Thyroid gland (tissue), 4 donors: ENCODE measurements around the gene MS4A6E. TPM values are rescaled to one million over a fixed set of nuclear protein-coding genes. Genes with fewer than 3 reads are reported as not detected.
"Not testable (repeated sequence)": the region's sequence is repeated elsewhere in the genome, so short reads cannot be mapped to it uniquely, and the experiment has no call there.

ENCODE experiments used
- DNase-seq, 2 donors: peaks; one replicate each; pipeline ENCODE4 v3.0.0-alpha.2; 2019
- H3K27ac ChIP-seq, 3 donors: fragments of 200-600 bp; sonication (generic); 1 replicate in 2 of 3; 2 replicates in 1 of 3; pipeline ENCODE4 v1.5.1; 2016 to 2019; ENCODE audit warnings: mild to moderate bottlenecking in 1 of 3, moderate library complexity in 1 of 3
- H3K27me3 ChIP-seq: fragments of 200-600 bp; sonication (generic); one replicate; pipeline ENCODE4 v1.5.1; 2019
- H3K36me3 ChIP-seq, 2 donors: fragments of 200-600 bp; sonication (generic); one replicate each; pipeline ENCODE4 v1.5.1; 2016 to 2019
- H3K4me1 ChIP-seq, 2 donors: fragments of 200-600 bp; sonication (generic); one replicate each; pipeline ENCODE4 v1.5.1; 2017 to 2019
- H3K4me3 ChIP-seq, 3 donors: fragments of 200-600 bp; sonication (generic); replicated peaks in 1 of 3; 1 replicate in 2 of 3; 2 replicates in 1 of 3; pipeline ENCODE4 v1.5.1; 2016; ENCODE audit warnings: mild to moderate bottlenecking in 1 of 3
- H3K9me3 ChIP-seq: fragments of 200-600 bp; sonication (generic); one replicate; pipeline ENCODE4 v1.5.1; 2017
- POLR2A ChIP-seq, 2 donors: fragments of 450-650 bp; IDR thresholded peaks; one replicate each; pipeline ENCODE4 v1.6.1; 2017; ENCODE audit warnings: antibody characterized with exemption in 2 of 2, mild to moderate bottlenecking in 2 of 2, moderate library complexity in 1 of 2
- WGBS, 2 donors: methylation state at CpG; one replicate each; pipeline ENCODE4 v1.1.5; 2017; 5-methylcytosine and 5-hydroxymethylcytosine counted together
- intact Hi-C: fragments of 100-400 bp; cut with DNase I; formaldehyde crosslinking; loops from one replicate; pipeline ENCODE4 v1.15.1; 2023
- total RNA-seq, 4 donors: library from RNA; depleted of rRNA; stranded (reverse); fragments of >200 nt; gene quantifications; one replicate each; pipeline ENCODE4 v1.2.3, GENCODE V29; 2016
- TF ChIP-seq, protein P1 (sequence below), 6 experiments: fragments of 200-600 bp in 3 of 6; fragments of 450-650 bp in 3 of 6; sonication (generic) in 3 of 6; IDR thresholded peaks; one replicate each; pipeline ENCODE4 v1.5.1; 2016 to 2019; ENCODE audit warnings: antibody characterized with exemption in 6 of 6, mild to moderate bottlenecking in 2 of 6, inconsistent platforms in 1 of 6, moderate library complexity in 1 of 6

The MS4A6E gene
- total RNA-seq, 4 donors from 2014 or later, result not detected

DNA sequence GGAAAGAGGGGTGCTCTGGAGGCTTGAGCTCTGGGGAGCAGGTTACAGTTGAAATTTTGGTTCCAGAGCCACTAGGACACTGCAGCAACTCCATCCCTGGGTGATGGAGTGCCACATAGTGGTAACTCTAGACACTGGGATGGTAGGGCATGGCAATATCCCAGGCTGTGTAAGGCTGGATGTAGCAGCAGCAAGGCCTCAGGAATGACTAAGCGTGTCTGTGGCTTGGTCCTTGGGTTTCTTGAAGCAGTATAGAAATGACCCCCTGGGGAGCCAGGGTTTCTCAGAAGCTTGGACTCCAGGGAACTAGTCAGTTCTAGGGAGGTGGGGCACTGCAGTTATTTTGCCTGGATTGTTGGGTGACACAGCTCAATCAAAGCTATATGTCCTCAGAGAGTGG is 38.5 kb upstream of the MS4A6E start:
- H3K4me3 ChIP-seq, result no peak overlapping the region
- no peaks in the 10 kb centered on the region for H3K27me3 ChIP-seq
- TF ChIP-seq, protein P1, sequence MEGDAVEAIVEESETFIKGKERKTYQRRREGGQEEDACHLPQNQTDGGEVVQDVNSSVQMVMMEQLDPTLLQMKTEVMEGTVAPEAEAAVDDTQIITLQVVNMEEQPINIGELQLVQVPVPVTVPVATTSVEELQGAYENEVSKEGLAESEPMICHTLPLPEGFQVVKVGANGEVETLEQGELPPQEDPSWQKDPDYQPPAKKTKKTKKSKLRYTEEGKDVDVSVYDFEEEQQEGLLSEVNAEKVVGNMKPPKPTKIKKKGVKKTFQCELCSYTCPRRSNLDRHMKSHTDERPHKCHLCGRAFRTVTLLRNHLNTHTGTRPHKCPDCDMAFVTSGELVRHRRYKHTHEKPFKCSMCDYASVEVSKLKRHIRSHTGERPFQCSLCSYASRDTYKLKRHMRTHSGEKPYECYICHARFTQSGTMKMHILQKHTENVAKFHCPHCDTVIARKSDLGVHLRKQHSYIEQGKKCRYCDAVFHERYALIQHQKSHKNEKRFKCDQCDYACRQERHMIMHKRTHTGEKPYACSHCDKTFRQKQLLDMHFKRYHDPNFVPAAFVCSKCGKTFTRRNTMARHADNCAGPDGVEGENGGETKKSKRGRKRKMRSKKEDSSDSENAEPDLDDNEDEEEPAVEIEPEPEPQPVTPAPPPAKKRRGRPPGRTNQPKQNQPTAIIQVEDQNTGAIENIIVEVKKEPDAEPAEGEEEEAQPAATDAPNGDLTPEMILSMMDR (IDR thresholded peaks at IDR 0.05), result no peak
- TF ChIP-seq POLR2A (IDR thresholded peaks at IDR 0.05), result no peak
- intact Hi-C loops, result no loop called here
- no peaks in the 10 kb centered on the region for H3K9me3 ChIP-seq
- 100% methylated on average over 1 of the region's 1 CpG; no CpG with 5 or more reads in 1 of the 2 donors for WGBS, 2 donors
- DNase-seq, result no peak
- H3K27ac ChIP-seq, result no peak overlapping the region
- H3K36me3 ChIP-seq, result no peaks in the 10 kb centered on the region
- no peaks in the 10 kb centered on the region for H3K4me1 ChIP-seq

DNA sequence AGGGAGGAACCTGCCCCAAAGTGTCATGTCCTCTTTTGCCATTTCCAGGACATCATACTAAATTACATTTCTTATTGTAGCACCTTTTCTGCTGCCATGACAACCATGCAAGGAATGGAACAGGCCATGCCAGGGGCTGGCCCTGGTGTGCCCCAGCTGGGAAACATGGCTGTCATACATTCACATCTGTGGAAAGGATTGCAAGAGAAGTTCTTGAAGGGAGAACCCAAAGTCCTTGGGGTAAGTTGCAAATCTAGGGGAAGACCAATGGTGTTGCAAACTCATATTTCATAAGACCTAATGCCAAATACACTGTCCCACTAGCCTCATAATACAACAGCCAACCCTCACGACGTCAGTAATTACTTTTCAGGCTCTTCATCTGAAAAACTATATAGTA is 34.9 kb upstream of the MS4A6E start:
- WGBS, 2 donors, result 72 to 83% methylated on average over 2 of the region's 2 CpGs
- Histone ChIP-seq H3K9me3 (no peaks in the 10 kb centered on the region), H3K27ac (no peak overlapping the region), H3K4me1 (no peaks in the 10 kb centered on the region), H3K36me3 (no peaks in the 10 kb centered on the region), H3K27me3 (no peaks in the 10 kb centered on the region), H3K4me3 (no peak overlapping the region)
- intact Hi-C loops, result no loop called here
- TF ChIP-seq POLR2A (IDR thresholded peaks at IDR 0.05), result no peak
- TF ChIP-seq, protein P1 (IDR thresholded peaks at IDR 0.05), result no peak
- DNase-seq, result no peak

DNA sequence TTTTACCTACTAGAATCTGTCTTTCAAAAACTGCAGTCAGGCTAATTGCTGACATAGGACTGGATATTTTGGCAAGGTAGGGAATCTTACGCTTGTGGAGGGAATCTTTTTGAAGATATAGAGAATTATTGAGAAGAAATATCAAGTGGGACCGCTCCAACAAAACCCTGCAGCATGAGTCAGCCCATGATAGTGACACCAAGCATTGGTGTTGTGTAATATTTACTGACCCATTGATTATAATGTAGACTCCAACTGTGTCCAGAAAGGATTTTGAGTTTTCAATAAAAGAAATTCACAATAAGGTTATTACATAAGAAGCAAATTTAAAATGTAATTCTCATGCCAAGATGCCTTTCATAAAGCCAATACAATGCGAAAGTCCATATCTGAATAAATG is 25.9 kb upstream of the MS4A6E start:
- Histone ChIP-seq H3K36me3 (no peaks in the 10 kb centered on the region), H3K27ac (no peak overlapping the region), H3K9me3 (no peaks in the 10 kb centered on the region), H3K27me3 (no peaks in the 10 kb centered on the region), H3K4me3 (no peak overlapping the region), H3K4me1 (no peaks in the 10 kb centered on the region)
- intact Hi-C loops, result no loop called here
- WGBS, 2 donors, result 87 to 91% methylated on average over 3 of the region's 3 CpGs
- DNase-seq, result no peak
- no peak for TF ChIP-seq POLR2A (IDR thresholded peaks at IDR 0.05)
- TF ChIP-seq, protein P1 (IDR thresholded peaks at IDR 0.05), result no peak

- H3K27me3 ChIP-seq, H3K4me1 ChIP-seq, intact Hi-C loops, H3K27ac ChIP-seq, H3K36me3 ChIP-seq, H3K9me3 ChIP-seq, H3K4me3 ChIP-seq, DNase-seq: not testable (repeated sequence)
- 82 to 86% methylated on average over 6 of the region's 6 CpGs for WGBS, 2 donors
These were observed 25.2 kb upstream of the MS4A6E start for GRCh38 chr11:60301884-60302283.

GRCh38 chr11:60303661-60304060 is 23.4 kb upstream of the MS4A6E start:
- intact Hi-C loops, result no loop called here
- H3K27me3 ChIP-seq, result no peaks in the 10 kb centered on the region
- no peak for DNase-seq
- H3K36me3 ChIP-seq, result no peaks in the 10 kb centered on the region
- H3K4me3 ChIP-seq, result no peak overlapping the region
- no peaks in the 10 kb centered on the region for H3K4me1 ChIP-seq
- no peak for TF ChIP-seq POLR2A (IDR thresholded peaks at IDR 0.05)
- TF ChIP-seq, protein P1 (IDR thresholded peaks at IDR 0.05), result no peak
- H3K27ac ChIP-seq, result no peak overlapping the region
- WGBS, 2 donors, result 67 to 75% methylated on average over 5 of the region's 5 CpGs
- no peaks in the 10 kb centered on the region for H3K9me3 ChIP-seq
